HCT116 (cell line): ENCODE data around the gene TMEM63A.

Source experiments
- FOSL1 ChIP-seq: IDR thresholded peaks from 2 replicates; pipeline ENCODE4 v1.6.1; 2012; ENCODE audit warnings: low read depth
- JUND ChIP-seq: IDR thresholded peaks from 2 replicates; pipeline ENCODE4 v1.6.1; 2012
- POLR2AphosphoS5 ChIP-seq: IDR thresholded peaks from 2 replicates; pipeline ENCODE4 v1.6.1; 2011; ENCODE audit warnings: mild to moderate bottlenecking, low read depth, low read length, moderate library complexity
- ZNF274 ChIP-seq: fragments of 200-500 bp; sonication (Bioruptor generic); IDR thresholded peaks from 2 replicates; pipeline ENCODE4 v1.6.1; 2014; ENCODE audit warnings: mild to moderate bottlenecking, low read depth, low read length, inconsistent platforms
- TF ChIP-seq, protein P1 (sequence below), 3 experiments: fragments of 200-600 bp in 1 of 3; sonication (generic) in 1 of 3; IDR thresholded peaks in 2 of 3; conservative IDR thresholded peaks in 1 of 3; 2 replicates each; pipeline ENCODE4 v1.5.1; 2012 to 2017; ENCODE audit warnings: low read depth in 2 of 3, low read length in 2 of 3, antibody characterized with exemption in 1 of 3, borderline replicate concordance in 1 of 3, control low read depth in 1 of 3, mild to moderate bottlenecking in 1 of 3, mixed read lengths in 1 of 3, mixed run types in 1 of 3, moderate library complexity in 1 of 3; ENCODE audit not compliant: insufficient read depth in 1 of 3

DNA sequence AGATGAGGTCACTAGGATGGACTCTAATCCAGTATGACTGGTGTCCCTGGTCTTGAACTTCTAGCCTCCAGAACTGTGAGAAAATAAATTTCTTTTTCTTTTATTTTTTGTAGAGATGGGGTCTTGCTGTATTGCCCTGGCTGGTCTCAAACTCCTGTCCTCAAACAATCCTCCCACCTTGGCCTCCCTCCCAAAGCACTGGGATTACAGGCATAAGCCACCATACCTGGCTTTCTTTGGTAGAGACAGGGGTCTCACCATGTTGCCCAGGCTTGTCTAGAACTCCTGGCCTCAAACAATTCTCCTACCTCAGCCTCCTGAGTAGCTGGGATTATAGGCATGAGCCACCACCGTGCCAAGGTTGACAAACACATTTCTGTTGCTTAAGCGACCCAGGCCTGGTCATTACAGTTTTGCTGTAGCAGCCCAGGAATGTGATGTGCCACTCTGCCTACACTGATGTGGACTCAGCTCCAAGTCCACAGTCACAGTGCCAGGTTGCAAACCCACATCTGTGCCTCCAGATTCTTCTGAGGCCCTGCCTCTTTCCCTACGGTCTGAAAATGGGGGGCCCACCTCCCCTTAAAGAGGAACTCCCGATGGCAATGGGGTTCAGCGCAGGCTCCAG, 25.9 kb upstream of the TMEM63A start:
- no peak for TF ChIP-seq ZNF274
- TF ChIP-seq FOSL1, result no peak
- no peak for TF ChIP-seq JUND
- TF ChIP-seq POLR2AphosphoS5, result no peak
- TF ChIP-seq, protein P1, sequence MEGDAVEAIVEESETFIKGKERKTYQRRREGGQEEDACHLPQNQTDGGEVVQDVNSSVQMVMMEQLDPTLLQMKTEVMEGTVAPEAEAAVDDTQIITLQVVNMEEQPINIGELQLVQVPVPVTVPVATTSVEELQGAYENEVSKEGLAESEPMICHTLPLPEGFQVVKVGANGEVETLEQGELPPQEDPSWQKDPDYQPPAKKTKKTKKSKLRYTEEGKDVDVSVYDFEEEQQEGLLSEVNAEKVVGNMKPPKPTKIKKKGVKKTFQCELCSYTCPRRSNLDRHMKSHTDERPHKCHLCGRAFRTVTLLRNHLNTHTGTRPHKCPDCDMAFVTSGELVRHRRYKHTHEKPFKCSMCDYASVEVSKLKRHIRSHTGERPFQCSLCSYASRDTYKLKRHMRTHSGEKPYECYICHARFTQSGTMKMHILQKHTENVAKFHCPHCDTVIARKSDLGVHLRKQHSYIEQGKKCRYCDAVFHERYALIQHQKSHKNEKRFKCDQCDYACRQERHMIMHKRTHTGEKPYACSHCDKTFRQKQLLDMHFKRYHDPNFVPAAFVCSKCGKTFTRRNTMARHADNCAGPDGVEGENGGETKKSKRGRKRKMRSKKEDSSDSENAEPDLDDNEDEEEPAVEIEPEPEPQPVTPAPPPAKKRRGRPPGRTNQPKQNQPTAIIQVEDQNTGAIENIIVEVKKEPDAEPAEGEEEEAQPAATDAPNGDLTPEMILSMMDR (IDR thresholded peaks at IDR 0.05 in 2 of 3, conservative IDR thresholded peaks at IDR 0.05 in 1 of 3; ENCODE audit: borderline replicate concordance in 1 of 3, insufficient read depth in 1 of 3, low read depth in 2 of 3, low read length in 2 of 3), result no peak
